H1 (cell line): ENCODE results near the gene TSPOAP1. TPM values are rescaled to one million over a fixed set of nuclear protein-coding genes. Genes with fewer than 3 reads are reported as not detected.

ENCODE experiments used
- CTCF ChIA-PET: fragments of 300-600 bp; sonication (Branson Sonifier 250); formaldehyde crosslinking; loops from one replicate; lab custom pipeline; 2021; ENCODE audit not compliant: partially characterized antibody; lab: Charles Lee
- POLR2A ChIA-PET: fragments of 300-600 bp; sonication (Branson Sonifier 250); formaldehyde crosslinking; loops from one replicate; lab custom pipeline; 2021; ENCODE audit warnings: inconsistent platforms; ENCODE audit not compliant: partially characterized antibody; lab: Charles Lee
- DNase-seq, 2 experiments: peaks; one replicate each; pipeline versions ENCODE4 v3.0.0 to v3.0.0-alpha.2; 2010 to 2022; ENCODE audit warnings: low spot score in 2 of 2, low read depth in 1 of 2, mixed read lengths in 1 of 2
- FAIRE-seq: peaks from 2 replicates; lab custom pipeline; 2011; peaks lifted over from hg19 to GRCh38; lab: Jason Lieb, UNC
- H2AFZ ChIP-seq: 2 replicates; pipeline ENCODE4 v1.8.1; 2012; ENCODE audit warnings: low read length, inconsistent platforms
- H2AK5ac ChIP-seq: 2 replicates; pipeline ENCODE4 v1.6.1; 2013; ENCODE audit warnings: low read depth, low read length
- H2BK120ac ChIP-seq: replicated peaks from 2 replicates; pipeline ENCODE3; 2013; ENCODE audit warnings: low read depth, low read length, inconsistent platforms
- H2BK12ac ChIP-seq: 2 replicates; pipeline ENCODE4 v1.6.1; 2013; ENCODE audit warnings: low read depth, low read length
- H2BK15ac ChIP-seq: 2 replicates; pipeline ENCODE4 v1.6.1; 2013; ENCODE audit warnings: low read length
- H2BK20ac ChIP-seq: 2 replicates; pipeline ENCODE4 v1.6.1; 2013; ENCODE audit warnings: low read length
- H2BK5ac ChIP-seq: 2 replicates; pipeline ENCODE4 v1.6.1; 2013; ENCODE audit warnings: low read depth, low read length
- H3K14ac ChIP-seq: 2 replicates; pipeline ENCODE4 v1.6.1; 2013; ENCODE audit warnings: inconsistent platforms; ENCODE audit not compliant: insufficient read length
- H3K18ac ChIP-seq: 2 replicates; pipeline ENCODE4 v1.6.1; 2013; ENCODE audit warnings: low read length; ENCODE audit errors: extremely low read depth
- H3K23ac ChIP-seq: 2 replicates; pipeline ENCODE4 v1.6.1; 2013; ENCODE audit warnings: inconsistent platforms; ENCODE audit not compliant: insufficient read length
- H3K23me2 ChIP-seq: 2 replicates; pipeline ENCODE4 v1.6.1; 2013; ENCODE audit warnings: low read depth, low read length
- H3K27ac ChIP-seq: 2 replicates; pipeline ENCODE4 v1.6.1; 2011; ENCODE audit warnings: low read depth, low read length, inconsistent platforms
- H3K27me3 ChIP-seq, 4 experiments: replicated peaks in 1 of 4; 1 replicate in 1 of 4; 2 replicates in 3 of 4; pipeline versions ENCODE4 v1.6.1 to v1.8.1; 2011 to 2013; ENCODE audit warnings: low read length in 3 of 4, mild to moderate bottlenecking in 3 of 4, inconsistent platforms in 2 of 4, mixed read lengths in 2 of 4, moderate library complexity in 1 of 4; ENCODE audit not compliant: control insufficient read depth in 3 of 4, insufficient read depth in 3 of 4; ENCODE audit errors: extremely low read depth in 1 of 4
- H3K36me3 ChIP-seq, 4 experiments: 2 replicates each; pipeline versions ENCODE4 v1.6.1 to v1.8.1; 2011 to 2013; ENCODE audit warnings: mild to moderate bottlenecking in 4 of 4, low read length in 3 of 4, moderate library complexity in 2 of 4, control low read depth in 1 of 4, inconsistent platforms in 1 of 4; ENCODE audit not compliant: insufficient read depth in 4 of 4, control insufficient read depth in 2 of 4
- H3K4ac ChIP-seq: replicated peaks from 2 replicates; pipeline ENCODE3; 2013; ENCODE audit warnings: low read length, low read depth, mixed read lengths, inconsistent platforms; ENCODE audit not compliant: insufficient read length
- H3K4me1 ChIP-seq, 4 experiments: replicated peaks in 1 of 4; 1 replicate in 1 of 4; 2 replicates in 3 of 4; pipeline versions ENCODE4 v1.6.1 to v1.8.1; 2011 to 2013; ENCODE audit warnings: low read length in 3 of 4, inconsistent platforms in 2 of 4, mixed read lengths in 1 of 4; ENCODE audit not compliant: insufficient read depth in 4 of 4, control insufficient read depth in 3 of 4
- H3K4me2 ChIP-seq, 2 experiments: 2 replicates each; pipeline versions ENCODE4 v1.6.1 to v1.8.1; 2011 to 2013; ENCODE audit warnings: low read depth in 2 of 2, low read length in 2 of 2, control low read depth in 1 of 2, inconsistent platforms in 1 of 2, mild to moderate bottlenecking in 1 of 2; ENCODE audit not compliant: insufficient read depth in 1 of 2
- H3K4me3 ChIP-seq, 4 experiments: fragments of 200-600, 300-600 bp in 1 of 4; sonication (generic), shearing (Covaris generic), sonication (Bioruptor Twin) in 1 of 4; 2 replicates each; pipeline versions ENCODE4 v1.5.1 to v1.8.1; 2011 to 2016; ENCODE audit warnings: low read length in 4 of 4, low read depth in 3 of 4, control low read depth in 2 of 4, inconsistent platforms in 2 of 4, mild to moderate bottlenecking in 2 of 4, mixed read lengths in 1 of 4, moderate library complexity in 1 of 4; ENCODE audit not compliant: insufficient read depth in 2 of 4; ENCODE audit errors: extremely low read depth in 1 of 4
- H3K56ac ChIP-seq: replicated peaks from 2 replicates; pipeline ENCODE3; 2013; ENCODE audit warnings: low read depth, mild to moderate bottlenecking, mixed read lengths, low read length, inconsistent platforms; ENCODE audit not compliant: insufficient read length
- H3K79me1 ChIP-seq: 2 replicates; pipeline ENCODE4 v1.6.1; 2013; ENCODE audit warnings: low read depth, low read length, control low read depth
- H3K79me2 ChIP-seq, 2 experiments: 2 replicates each; pipeline versions ENCODE4 v1.6.1 to v1.8.1; 2012 to 2013; ENCODE audit warnings: low read length in 2 of 2, mild to moderate bottlenecking in 2 of 2, inconsistent platforms in 1 of 2; ENCODE audit not compliant: insufficient read depth in 2 of 2, control insufficient read depth in 1 of 2
- H3K9ac ChIP-seq, 4 experiments: replicated peaks in 1 of 4; 1 replicate in 1 of 4; 2 replicates in 3 of 4; pipeline versions ENCODE4 v1.6.1 to v1.8.1; 2011 to 2013; ENCODE audit warnings: low read depth in 3 of 4, low read length in 3 of 4, control low read depth in 2 of 4, mild to moderate bottlenecking in 2 of 4, moderate library complexity in 2 of 4, inconsistent platforms in 1 of 4; ENCODE audit errors: extremely low read depth in 1 of 4
- H3K9me3 ChIP-seq, 2 experiments: 2 replicates each; pipeline versions ENCODE4 v1.6.1 to v1.8.1; 2012 to 2013; ENCODE audit warnings: mild to moderate bottlenecking in 2 of 2, moderate library complexity in 2 of 2, control low read depth in 1 of 2, inconsistent platforms in 1 of 2, low read depth in 1 of 2, low read length in 1 of 2, mixed read lengths in 1 of 2; ENCODE audit not compliant: insufficient read depth in 2 of 2
- H4K20me1 ChIP-seq, 2 experiments: replicated peaks in 1 of 2; 2 replicates each; pipeline versions ENCODE3 to v1.8.1; 2011 to 2013; ENCODE audit warnings: inconsistent platforms in 2 of 2, low read length in 2 of 2, mild to moderate bottlenecking in 1 of 2; ENCODE audit not compliant: insufficient read depth in 2 of 2, control insufficient read depth in 1 of 2
- H4K5ac ChIP-seq: 2 replicates; pipeline ENCODE4 v1.6.1; 2013; ENCODE audit warnings: low read length, low read depth, mixed read lengths, inconsistent platforms; ENCODE audit not compliant: insufficient read length
- H4K8ac ChIP-seq: 2 replicates; pipeline ENCODE4 v1.8.0; 2013; ENCODE audit warnings: mild to moderate bottlenecking, moderate library complexity, low read length, inconsistent platforms; ENCODE audit not compliant: insufficient read depth; ENCODE audit errors: extremely low read depth
- H4K91ac ChIP-seq: replicated peaks from 2 replicates; pipeline ENCODE3; 2013; ENCODE audit warnings: low read length, mixed read lengths, inconsistent platforms; ENCODE audit not compliant: insufficient read length
- HDAC2 ChIP-seq, 2 experiments: fragments of 300-600 bp in 1 of 2; sonication (generic) in 1 of 2; IDR thresholded peaks; 2 replicates each; pipeline ENCODE4 v1.6.1; 2011 to 2012; ENCODE audit warnings: low read depth in 2 of 2, low read length in 2 of 2, mild to moderate bottlenecking in 2 of 2, moderate library complexity in 2 of 2, borderline replicate concordance in 1 of 2, inconsistent platforms in 1 of 2
- MAFK ChIP-seq: IDR thresholded peaks from 2 replicates; pipeline ENCODE4 v1.6.1; 2012; ENCODE audit warnings: low read depth, mild to moderate bottlenecking, improper control_type of control experiment, low read length
- NANOG ChIP-seq: IDR thresholded peaks from 2 replicates; pipeline ENCODE4 v1.6.1; 2011; ENCODE audit warnings: low read length, low read depth, mild to moderate bottlenecking, inconsistent platforms; ENCODE audit not compliant: insufficient read depth, poor library complexity, severe bottlenecking
- PHF8 ChIP-seq: fragments of 200-600 bp; sonication (generic); conservative IDR thresholded peaks from 2 replicates; pipeline ENCODE4 v1.7.1; 2012; ENCODE audit warnings: low read depth, mild to moderate bottlenecking, inconsistent platforms, low read length, moderate library complexity
- POLR2A ChIP-seq, 2 experiments: IDR thresholded peaks; 1 replicate in 1 of 2; 2 replicates in 1 of 2; pipeline ENCODE4 v1.6.1; 2011; ENCODE audit warnings: low read depth in 2 of 2, low read length in 2 of 2, mild to moderate bottlenecking in 2 of 2; ENCODE audit errors: control extremely low read depth in 1 of 2
- RAD21 ChIP-seq, 2 experiments: IDR thresholded peaks in 1 of 2; conservative IDR thresholded peaks in 1 of 2; 2 replicates each; pipeline ENCODE4 v1.6.1; 2011; ENCODE audit warnings: low read depth in 2 of 2, low read length in 2 of 2, improper control_type of control experiment in 1 of 2, inconsistent platforms in 1 of 2, mild to moderate bottlenecking in 1 of 2, moderate library complexity in 1 of 2
- SP4 ChIP-seq: IDR thresholded peaks from 2 replicates; pipeline ENCODE4 v1.6.1; 2012; ENCODE audit warnings: low read length, inconsistent platforms
- SRF ChIP-seq: IDR thresholded peaks from 2 replicates; pipeline ENCODE4 v1.6.1; 2011; ENCODE audit warnings: mild to moderate bottlenecking, low read depth, low read length, moderate library complexity
- TAF1 ChIP-seq: IDR thresholded peaks from 2 replicates; pipeline ENCODE4 v1.6.1; 2011; ENCODE audit warnings: mild to moderate bottlenecking, low read depth, low read length
- TEAD4 ChIP-seq: IDR thresholded peaks from 2 replicates; pipeline ENCODE4 v1.6.1; 2012; ENCODE audit warnings: low read depth, low read length, inconsistent platforms, mixed read lengths
- WGBS, 2 experiments: shearing (Covaris generic) in 1 of 2; methylation state at CpG; one replicate each; pipeline versions ENCODE4 v1.1.6 to v1.1.7; 2013 to 2015; ENCODE audit warnings: low lambda C conversion rate in 2 of 2, mixed read lengths in 2 of 2, inconsistent platforms in 1 of 2, low coverage in 1 of 2, missing lambda C conversion rate in 1 of 2; ENCODE audit not compliant: insufficient replicate concordance in 2 of 2, insufficient coverage in 1 of 2, insufficient read length in 1 of 2; ENCODE audit errors: extremely low coverage in 1 of 2, missing lambda C conversion rate in 1 of 2; 5-methylcytosine and 5-hydroxymethylcytosine counted together
- polyA plus RNA-seq, 7 experiments: library from polyadenylated mRNA; depleted of rRNA in 3 of 7; stranded (reverse) in 5 of 7; unstranded in 2 of 7; fragments of >200 nt in 5 of 7; fragments of 200-250 nt in 2 of 7; gene quantifications; 1 replicate in 5 of 7; 2 replicates in 1 of 7; 4 replicates in 1 of 7; pipeline versions ENCODE4 v1.2.1 to v1.2.3, GENCODE V29; 2011 to 2013; ENCODE audit warnings: missing spikeins in 2 of 7, mixed read lengths in 2 of 7
- total RNA-seq: library from RNA; stranded (reverse); fragmentation: NEBNext Ultra II Directional; extraction: Animal tissue kit (Norgen Biotek cat#: 25700); gene quantifications from 2 replicates; pipeline ENCODE4 v1.2.1, GENCODE V29; 2021

Gene TSPOAP1
- total and polyA plus RNA-seq, 2 of the 8 experiments (the other 6 are each of a cell fraction or from before 2014, with no cell fraction given) = 7.6 to 9.2 TPM

- H2BK12ac ChIP-seq = peak overlapping the region; percentile 75; the same call in 1 of the 2 replicates
- H3K14ac ChIP-seq = no peak overlapping the region
- H4K91ac ChIP-seq = peak overlapping the region; percentile 41
- H3K4me2 ChIP-seq = peak overlapping the region; percentile 9; a peak in 2 of 4 replicates
- peak overlapping the region; percentile 73; the same call in 1 of the 2 replicates for H3K18ac ChIP-seq
- H3K23me2 ChIP-seq = no peaks in the 10 kb centered on the region
- peak overlapping the region; percentile 12 for H4K5ac ChIP-seq
- no peaks in the 10 kb centered on the region; a peak in 1 of 7 replicates for H3K27me3 ChIP-seq
- peak overlapping the region; percentile 48; the same call in 1 of the 2 replicates for H2BK5ac ChIP-seq
- H3K9ac ChIP-seq = no peak overlapping the region
- 49% methylated on average over 6 of the region's 6 CpGs; no CpG with 5 or more reads in 1 of the 2 experiments for WGBS, 2 experiments
- H3K4me1 ChIP-seq = peaks cover 0 to 8% (median 4%) of the 10 kb centered on the region in 4 experiments; a peak in 5 of 7 replicates
- 0 out of 2 replicates have a peak overlapping the region, but pooled peaks have one; percentile 32 for H2BK20ac ChIP-seq
- H3K27ac ChIP-seq = no peak overlapping the region
- CTCF ChIA-PET = interaction anchor here (0.9 to 2.3 kb wide), 10 partner anchors 10 to 133 kb away, joined by 3 to 14 read pairs (median 4); partner anchors contain the start of gene RNF43
- DNase-seq (peak; percentile 23 to 62), FAIRE-seq (peak; percentile 52)
- no peaks in the 10 kb centered on the region for H3K36me3 ChIP-seq
- H2BK120ac ChIP-seq = no peak overlapping the region
- H3K9me3 ChIP-seq = no peaks in the 10 kb centered on the region
- no peaks in the 10 kb centered on the region for H3K79me2 ChIP-seq
- H3K4me3 ChIP-seq = peak overlapping the region in 1 of 4 experiments; percentile 0; a peak in 1 of 8 replicates
- H2BK15ac ChIP-seq = no peak overlapping the region
- no peak overlapping the region for H2AK5ac ChIP-seq
- H3K79me1 ChIP-seq = no peaks in the 10 kb centered on the region
- no peak overlapping the region for H3K4ac ChIP-seq
- H4K8ac ChIP-seq = no peak overlapping the region; the same call in 1 of the 2 replicates
- no peaks in the 10 kb centered on the region for H4K20me1 ChIP-seq
- peak overlapping the region; percentile 5; the same call in 1 of the 2 replicates for H2AFZ ChIP-seq
- no peak overlapping the region for H3K23ac ChIP-seq
- POLR2A ChIA-PET = interaction anchor here (0.8 to 2.5 kb wide), 9 partner anchors 9 to 347 kb away, joined by 3 to 9 read pairs (median 5); partner anchors contain the start of genes MTMR4, RNF43 and SUPT4H1
- peak overlapping the region; percentile 21 for H3K56ac ChIP-seq
- TF ChIP-seq TAF1 (peak; percentile 41; the same call in 1 of the 2 replicates), HDAC2 (IDR thresholded peaks at IDR 0.05; ENCODE audit: borderline replicate concordance in 1 of 2, low read depth in 2 of 2, low read length in 2 of 2) (0 out of 4 replicates have a peak, but pooled peaks of 1 of the 2 experiments have one; percentile 31), TEAD4 (no peak), MAFK (no peak), RAD21 (IDR thresholded peaks at IDR 0.05 in 1 of 2, conservative IDR thresholded peaks at IDR 0.05 in 1 of 2; ENCODE audit: low read depth in 2 of 2, low read length in 2 of 2) (peak in 1 of 2 experiments; percentile 2; a peak in 1 of 4 replicates), POLR2A (IDR thresholded peaks at IDR 0.05; ENCODE audit: control extremely low read depth in 1 of 2, low read depth in 2 of 2, low read length in 2 of 2) (peak in 1 of 2 experiments; percentile 68; a peak in 2 of 3 replicates), SRF (no peak), NANOG (no peak), PHF8 (no peak), SP4 (no peak)
These were observed 43.8 kb downstream of the TSPOAP1 start for GRCh38 chr17:58284613-58285421.
